NCI-H1048 (cell line): Measurements from ENCODE around the gene RPL28.
"Not testable (repeated sequence)": the region's sequence is repeated elsewhere in the genome, so short reads cannot be mapped to it uniquely, and the experiment has no call there.

Experiments
- DNase-seq: peaks from one replicate; lab custom pipeline; 2025; lab: John Stamatoyannopoulos, UW

The RPL28 gene

GRCh38 chr19:55392820-55393761 lies 7.4 kb downstream of the RPL28 start:
- no peak for DNase-seq

DNA sequence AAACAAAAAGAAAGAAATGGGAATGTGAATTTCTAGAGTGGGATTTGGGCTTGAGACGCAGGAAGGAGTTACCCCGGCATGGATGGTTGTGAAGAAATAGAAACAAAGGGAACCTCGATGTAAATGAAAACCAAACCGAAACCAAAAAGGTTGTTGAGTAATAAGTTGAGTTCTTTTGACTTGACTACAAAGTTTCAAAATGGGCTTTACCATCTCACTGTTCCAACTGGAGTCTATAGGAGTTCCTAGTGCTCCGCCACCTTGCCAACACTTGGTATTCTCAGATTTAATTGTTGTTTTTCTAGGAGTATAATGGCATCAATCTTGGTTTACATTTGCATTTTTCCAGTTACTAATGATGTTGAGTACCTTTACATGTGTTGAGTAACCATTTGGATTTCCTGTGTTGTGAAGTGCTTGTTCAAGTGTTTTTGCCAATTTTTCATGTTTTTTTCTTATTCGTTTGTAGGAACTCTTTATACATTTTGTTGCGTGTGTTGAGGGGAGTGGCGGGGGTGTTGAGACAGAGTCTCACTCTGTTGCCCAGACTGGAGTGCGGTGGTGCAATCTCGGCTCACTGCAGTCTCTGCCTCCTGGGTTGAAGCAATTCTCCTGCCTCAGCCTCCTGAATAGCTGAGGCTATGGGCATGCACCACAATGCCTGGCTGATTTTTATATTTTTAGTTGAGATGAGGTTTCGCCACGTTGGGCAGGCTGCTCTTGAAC lies 12.6 kb downstream of the RPL28 start:
- DNase-seq, result no peak

- no peak for DNase-seq
Observed at GRCh38 chr19:55400281-55401087, 14.8 kb downstream of the RPL28 start.

DNA sequence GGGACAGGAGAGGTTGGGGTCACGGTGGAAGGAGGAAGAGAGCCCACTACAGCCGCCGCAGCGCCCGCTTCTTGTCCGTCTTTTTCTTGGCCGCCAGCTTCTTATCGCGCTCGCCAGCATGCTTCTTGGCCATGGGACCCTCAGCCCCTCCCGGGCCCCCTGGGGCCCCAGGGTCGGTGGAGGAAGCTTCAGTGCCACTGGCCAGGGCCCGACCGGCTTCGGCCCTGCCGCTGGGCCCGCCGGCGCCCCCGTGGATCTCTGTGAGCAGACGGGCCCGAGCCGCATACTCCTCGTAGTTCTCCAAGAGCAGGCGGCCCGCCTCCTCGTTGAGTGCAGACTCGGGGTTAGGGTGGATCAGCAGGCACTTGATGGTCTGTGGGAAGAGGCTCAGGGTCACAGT lies 15.7 kb downstream of the RPL28 start:
- not testable (repeated sequence) for DNase-seq

GRCh38 chr19:55402509-55402908 lies 16.8 kb downstream of the RPL28 start:
- DNase-seq, result no peak

GRCh38 chr19:55405638-55406037 lies 19.9 kb downstream of the RPL28 start:
- no peak for DNase-seq

DNA sequence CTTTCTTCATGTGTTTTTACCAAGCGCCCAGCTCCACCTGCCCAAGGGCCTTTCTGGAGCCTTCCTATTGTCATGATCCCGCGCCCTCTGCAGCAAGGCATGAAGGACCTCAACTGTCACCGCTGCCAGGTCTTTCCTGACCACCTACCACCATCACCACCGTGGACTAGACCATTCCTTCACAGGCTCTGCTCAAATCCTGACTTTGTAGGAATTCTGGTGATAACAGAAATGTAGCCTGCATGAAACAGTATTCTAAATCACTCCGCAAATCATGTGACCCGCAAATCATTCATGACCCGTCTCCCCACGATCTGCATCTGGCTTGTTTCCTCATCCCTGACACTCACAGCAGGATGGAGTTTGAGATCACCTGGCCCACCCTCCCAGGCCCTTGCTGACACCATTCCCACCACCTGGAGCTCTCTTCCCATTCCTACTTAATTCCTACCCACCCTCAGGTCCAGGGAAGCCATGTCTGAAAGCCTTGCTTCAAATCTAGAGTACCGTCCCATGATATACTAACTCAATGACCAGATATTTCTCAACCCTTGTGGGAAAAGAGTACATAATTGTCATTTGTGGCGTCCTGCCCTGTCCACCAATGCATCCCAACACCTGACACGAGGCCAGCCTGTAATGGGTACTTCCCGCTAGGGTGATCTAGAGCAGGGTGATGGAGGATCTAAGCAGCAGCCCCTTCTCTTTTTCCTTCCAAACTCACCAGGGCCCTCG lies 20.5 kb downstream of the RPL28 start:
- no peak for DNase-seq

DNA sequence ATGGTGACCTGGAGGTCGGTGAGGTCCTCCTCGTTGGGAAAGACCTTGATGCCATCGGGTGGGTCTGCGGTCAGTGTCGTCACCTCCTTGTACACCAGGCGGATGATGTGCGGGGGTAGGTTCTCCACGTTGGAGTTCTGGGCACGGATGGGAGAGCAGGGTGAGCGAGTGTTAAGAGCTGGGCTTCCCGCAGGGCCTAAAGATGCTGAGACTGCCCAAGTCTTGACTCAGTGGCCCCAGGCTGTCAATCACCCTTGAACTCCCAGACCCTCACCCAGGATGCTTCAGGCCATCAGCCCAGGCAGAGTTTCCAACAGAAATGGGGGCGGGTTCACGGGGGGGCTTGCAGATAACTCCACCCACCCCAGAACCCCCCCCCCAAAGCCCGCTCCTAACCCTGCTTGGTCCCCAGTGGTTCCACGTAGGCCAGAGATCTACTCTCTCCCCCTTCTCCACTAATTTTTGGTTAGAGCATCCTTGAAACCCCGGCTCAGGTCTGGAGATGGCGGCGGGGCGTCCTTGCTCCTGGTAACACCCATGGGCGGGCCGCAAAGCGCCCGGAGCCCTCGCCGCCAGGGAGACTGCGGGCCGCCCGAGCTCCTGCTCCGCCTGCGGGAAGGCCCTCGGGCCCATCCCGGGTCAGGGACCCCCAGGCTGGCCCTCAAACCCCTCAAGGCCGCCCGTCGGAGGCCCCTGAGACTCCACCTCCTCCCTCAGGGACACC lies 21.3 kb downstream of the RPL28 start:
- DNase-seq, result no peak

DNA sequence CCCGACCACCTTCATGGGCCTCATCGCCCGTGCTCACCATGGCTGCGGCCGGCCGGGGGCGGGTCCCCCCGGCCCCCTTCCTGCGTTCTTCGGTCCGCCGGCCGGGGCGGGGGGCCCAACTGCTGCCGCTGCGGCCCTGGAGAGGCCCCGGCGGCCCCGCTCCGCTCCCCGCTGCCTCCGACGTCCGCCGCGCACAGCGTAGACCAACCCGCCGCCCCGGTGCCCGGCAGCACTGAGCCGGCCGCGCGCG lies 21.7 kb downstream of the RPL28 start, which contains the start of gene UBE2S:
Gene UBE2S (minus strand): TSS at position 239 of the 250 bp plus-strand sequence. CDS start 199 bp downstream, at position 40.
- not testable (repeated sequence) for DNase-seq

DNA sequence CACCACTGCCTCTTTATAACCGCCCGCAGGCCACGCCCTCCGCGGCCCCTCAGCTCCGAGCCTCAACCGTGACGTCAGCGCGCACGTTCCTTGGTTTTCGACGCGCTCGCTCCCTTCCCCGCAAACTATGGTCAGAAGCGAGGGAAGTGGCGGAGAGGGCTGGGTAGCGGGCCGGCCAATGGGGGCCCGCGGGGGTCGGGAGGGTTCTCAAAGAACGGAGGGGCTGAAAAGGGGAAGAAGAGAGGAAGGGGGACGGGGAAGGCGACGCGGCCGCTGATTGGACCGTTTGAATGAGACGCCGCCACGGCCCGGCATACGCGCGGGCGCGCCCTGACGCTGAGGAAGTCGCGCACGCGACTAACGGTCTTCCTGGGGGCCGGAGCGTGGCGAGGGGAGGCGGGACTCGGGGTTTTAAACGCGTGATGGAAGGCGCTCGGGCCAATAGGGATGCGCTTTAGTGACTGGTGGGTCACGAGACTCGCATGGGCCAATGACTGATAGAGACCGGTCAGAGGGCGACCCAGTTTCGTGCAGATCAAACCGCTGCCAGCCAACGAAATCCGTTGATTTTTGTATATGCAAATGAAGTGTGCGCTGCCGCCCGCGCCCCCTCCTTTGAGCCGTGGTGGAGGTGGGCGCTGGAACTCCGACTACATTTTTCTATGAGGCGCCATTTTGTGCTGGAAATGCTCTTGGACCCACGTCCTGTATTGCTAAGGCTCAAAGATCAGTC lies 22.2 kb downstream of the RPL28 start:
- peak; percentile 98 for DNase-seq

DNA sequence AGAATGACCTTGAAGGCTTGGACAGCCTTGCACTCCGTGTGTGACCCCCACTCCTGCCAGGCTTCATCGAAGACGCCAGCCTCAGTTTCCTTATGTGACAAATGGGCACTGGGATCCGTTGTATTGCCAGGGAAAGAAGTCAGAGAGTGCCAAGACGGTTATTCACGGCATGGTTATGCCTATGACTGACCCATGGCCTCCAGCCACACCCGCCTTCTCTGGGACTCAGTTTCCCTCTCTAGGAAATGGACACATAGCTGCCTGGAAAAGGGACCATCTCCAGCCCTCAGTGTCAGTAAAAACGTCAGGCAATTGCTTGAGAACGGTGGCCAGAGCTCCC lies 22.8 kb downstream of the RPL28 start:
- no peak for DNase-seq

GRCh38 chr19:55409179-55409578 lies 23.4 kb downstream of the RPL28 start:
- not testable (repeated sequence) for DNase-seq

GRCh38 chr19:55410168-55410567 lies 24.4 kb downstream of the RPL28 start:
- no peak for DNase-seq

GRCh38 chr19:55418185-55418584 lies 32.5 kb downstream of the RPL28 start:
- no peak for DNase-seq

GRCh38 chr19:55419103-55419502 lies 33.4 kb downstream of the RPL28 start:
- DNase-seq, result no peak

GRCh38 chr19:55419624-55420236 lies 34.0 kb downstream of the RPL28 start:
- DNase-seq, result no peak

GRCh38 chr19:55421281-55421680 lies 35.5 kb downstream of the RPL28 start:
- not testable (repeated sequence) for DNase-seq

DNA sequence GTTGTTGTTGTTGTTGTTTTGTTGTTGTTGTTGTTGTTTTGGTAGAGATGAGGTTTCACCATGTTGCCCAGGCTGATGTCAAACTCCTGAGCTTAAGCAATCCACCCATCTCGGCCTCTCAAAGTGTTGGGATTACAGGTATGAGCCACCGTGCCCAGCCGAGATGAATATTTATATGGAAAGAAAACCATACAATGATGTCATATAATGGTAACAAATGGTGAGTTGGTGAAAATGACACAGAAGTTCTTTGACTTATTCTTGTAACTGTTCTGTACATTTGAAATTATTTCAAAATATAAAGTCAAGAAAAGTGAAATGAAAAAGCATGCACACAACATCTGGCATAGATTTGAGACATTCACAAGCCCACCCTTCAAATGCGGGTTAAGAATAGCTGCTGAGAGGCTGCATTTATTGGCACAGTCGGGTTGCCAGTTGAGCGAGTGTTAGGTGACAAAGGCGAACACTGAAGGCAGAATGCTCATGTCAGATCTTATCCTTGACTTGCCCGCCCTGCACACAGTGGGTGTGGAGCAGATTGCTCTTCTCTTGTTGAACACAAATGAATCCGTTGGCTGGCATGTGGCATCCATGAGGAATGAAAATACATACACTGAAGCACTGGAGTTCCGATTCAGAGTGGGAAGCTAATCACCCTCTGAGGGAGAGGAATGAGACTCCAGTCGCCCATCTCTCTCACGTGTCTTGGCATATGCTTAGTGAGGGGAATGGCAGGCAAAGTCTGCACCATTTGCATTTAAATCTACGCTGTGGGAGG lies 37.7 kb downstream of the RPL28 start:
- no peak for DNase-seq

GRCh38 chr19:55424518-55424917 lies 38.8 kb downstream of the RPL28 start:
- DNase-seq, result no peak
